Measurements from ENCODE around the gene STIM1. TPM values are rescaled to one million over a fixed set of nuclear protein-coding genes. Genes with fewer than 3 reads are reported as not detected.

The STIM1 gene
- total RNA-seq, 1 donor from 2014 or later, result 60.7 TPM

- intact Hi-C loops (cut with DNase I), result loop anchor here (10.0 kb wide), 1 partner anchor 122 kb away; no protein-coding TSS in a partner anchor
- H3K27me3 ChIP-seq, result no peaks in the 10 kb centered on the region
- no peak for ATAC-seq
- H3K27ac ChIP-seq, result no peak overlapping the region
- DNase-seq, result no peak
- no peaks in the 10 kb centered on the region for H3K36me3 ChIP-seq
- TF ChIP-seq CTCF (IDR thresholded peaks at IDR 0.05), result no peak
- H3K4me3 ChIP-seq, result no peak overlapping the region
- no peaks in the 10 kb centered on the region for H3K9me3 ChIP-seq
- H3K4me1 ChIP-seq, result peaks cover 47% of the 10 kb centered on the region
These were observed 97.3 kb downstream of the STIM1 start for GRCh38 chr11:3952715-3953114.

GRCh38 chr11:3953327-3953726 lies 97.9 kb downstream of the STIM1 start:
- intact Hi-C loops (cut with DNase I), result loop anchor here (10.0 kb wide), 1 partner anchor 121 kb away; no protein-coding TSS in a partner anchor
- H3K27me3 ChIP-seq, result no peaks in the 10 kb centered on the region
- DNase-seq (no peak), ATAC-seq (no peak)
- no peaks in the 10 kb centered on the region for H3K9me3 ChIP-seq
- no peaks in the 10 kb centered on the region for H3K36me3 ChIP-seq
- no peak overlapping the region for H3K4me3 ChIP-seq
- no peak for TF ChIP-seq CTCF (IDR thresholded peaks at IDR 0.05)
- no peak overlapping the region for H3K27ac ChIP-seq
- peaks cover 42% of the 10 kb centered on the region for H3K4me1 ChIP-seq

- H3K36me3 ChIP-seq, result no peaks in the 10 kb centered on the region
- intact Hi-C loops (cut with DNase I), result loop anchor here (10.0 kb wide), 1 partner anchor 120 kb away; no protein-coding TSS in a partner anchor
- ATAC-seq, result no peak
- no peaks in the 10 kb centered on the region for H3K9me3 ChIP-seq
- H3K27ac ChIP-seq, result no peak overlapping the region
- H3K27me3 ChIP-seq, result no peaks in the 10 kb centered on the region
- TF ChIP-seq CTCF (IDR thresholded peaks at IDR 0.05), result no peak
- H3K4me3 ChIP-seq, result no peak overlapping the region
- DNase-seq, result no peak
- H3K4me1 ChIP-seq, result peaks cover 30% of the 10 kb centered on the region
These were observed 99.2 kb downstream of the STIM1 start for GRCh38 chr11:3954448-3955298.

GRCh38 chr11:3955299-3955665 lies 99.8 kb downstream of the STIM1 start:
- intact Hi-C loops (cut with DNase I), result loop anchor here (10.0 kb wide), 1 partner anchor 120 kb away; no protein-coding TSS in a partner anchor
- no peak overlapping the region for H3K4me3 ChIP-seq
- DNase-seq (no peak), ATAC-seq (no peak)
- no peaks in the 10 kb centered on the region for H3K27me3 ChIP-seq
- H3K9me3 ChIP-seq, result no peaks in the 10 kb centered on the region
- no peak for TF ChIP-seq CTCF (IDR thresholded peaks at IDR 0.05)
- H3K4me1 ChIP-seq, result peaks cover 28% of the 10 kb centered on the region
- no peaks in the 10 kb centered on the region for H3K36me3 ChIP-seq
- H3K27ac ChIP-seq, result no peak overlapping the region

- Histone ChIP-seq H3K36me3 (no peaks in the 10 kb centered on the region), H3K4me3 (no peak overlapping the region), H3K27me3 (no peaks in the 10 kb centered on the region), H3K9me3 (no peaks in the 10 kb centered on the region), H3K27ac (no peak overlapping the region), H3K4me1 (peaks cover 23% of the 10 kb centered on the region)
- intact Hi-C loops (cut with DNase I), result loop anchor here (10.0 kb wide), 1 partner anchor 119 kb away; no protein-coding TSS in a partner anchor
- ATAC-seq (no peak), DNase-seq (no peak)
- no peak for TF ChIP-seq CTCF (IDR thresholded peaks at IDR 0.05)
These were observed 100.6 kb downstream of the STIM1 start for GRCh38 chr11:3956038-3956437.
